Gastrocnemius medialis (tissue), 4 donors: ENCODE data around the gene CTNNB1.

Source experiments
- CTCF ChIP-seq, 5 experiments: fragments of 450-650 bp in 3 of 5; fragments of 200-600 bp in 2 of 5; sonication (generic) in 2 of 5; IDR thresholded peaks in 4 of 5; conservative IDR thresholded peaks in 1 of 5; 1 replicate in 4 of 5; 2 replicates in 1 of 5; pipeline ENCODE4 v1.5.1; 2016 to 2019; ENCODE audit warnings: antibody characterized with exemption in 5 of 5, mild to moderate bottlenecking in 3 of 5, moderate library complexity in 3 of 5
- POLR2A ChIP-seq, 2 donors: fragments of 450-650 bp; IDR thresholded peaks; one replicate each; pipeline ENCODE4 v1.6.1; 2017; ENCODE audit warnings: antibody characterized with exemption in 2 of 2, mild to moderate bottlenecking in 2 of 2, moderate library complexity in 2 of 2

- TF ChIP-seq CTCF (IDR thresholded peaks at IDR 0.05 in 4 of 5, conservative IDR thresholded peaks at IDR 0.05 in 1 of 5) (no peak), POLR2A (IDR thresholded peaks at IDR 0.05) (no peak)
Measured at GRCh38 chr3:41210966-41211365, 11.7 kb downstream of the CTNNB1 start.
